ENCODE data around the gene PLXNA4. TPM values are rescaled to one million over a fixed set of nuclear protein-coding genes. Genes with fewer than 3 reads are reported as not detected.

PLXNA4 gene
- total RNA-seq, 4 donors from 2014 or later = 4.8 to 19.7 (median 10.7) TPM

GRCh38 chr7:132436121-132436520 lies 140.1 kb downstream of the PLXNA4 start:
- H3K9me3 ChIP-seq = no peaks in the 10 kb centered on the region

GRCh38 chr7:132435016-132435990 lies 141.0 kb downstream of the PLXNA4 start:
- no peak for TF ChIP-seq POLR2AphosphoS5 (IDR thresholded peaks at IDR 0.05)
- TF ChIP-seq POLR2A (IDR thresholded peaks at IDR 0.05) = no peak
- TF ChIP-seq, protein P1, sequence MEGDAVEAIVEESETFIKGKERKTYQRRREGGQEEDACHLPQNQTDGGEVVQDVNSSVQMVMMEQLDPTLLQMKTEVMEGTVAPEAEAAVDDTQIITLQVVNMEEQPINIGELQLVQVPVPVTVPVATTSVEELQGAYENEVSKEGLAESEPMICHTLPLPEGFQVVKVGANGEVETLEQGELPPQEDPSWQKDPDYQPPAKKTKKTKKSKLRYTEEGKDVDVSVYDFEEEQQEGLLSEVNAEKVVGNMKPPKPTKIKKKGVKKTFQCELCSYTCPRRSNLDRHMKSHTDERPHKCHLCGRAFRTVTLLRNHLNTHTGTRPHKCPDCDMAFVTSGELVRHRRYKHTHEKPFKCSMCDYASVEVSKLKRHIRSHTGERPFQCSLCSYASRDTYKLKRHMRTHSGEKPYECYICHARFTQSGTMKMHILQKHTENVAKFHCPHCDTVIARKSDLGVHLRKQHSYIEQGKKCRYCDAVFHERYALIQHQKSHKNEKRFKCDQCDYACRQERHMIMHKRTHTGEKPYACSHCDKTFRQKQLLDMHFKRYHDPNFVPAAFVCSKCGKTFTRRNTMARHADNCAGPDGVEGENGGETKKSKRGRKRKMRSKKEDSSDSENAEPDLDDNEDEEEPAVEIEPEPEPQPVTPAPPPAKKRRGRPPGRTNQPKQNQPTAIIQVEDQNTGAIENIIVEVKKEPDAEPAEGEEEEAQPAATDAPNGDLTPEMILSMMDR (IDR thresholded peaks at IDR 0.05) = no peak
- TF ChIP-seq EP300 (IDR thresholded peaks at IDR 0.05) = no peak
- no peak for ATAC-seq
- WGBS, 2 donors (ENCODE audit: low coverage in 1 of 2) = 62 to 79% methylated on average over 5 to 11 of the region's 18 CpGs
- Histone ChIP-seq H3K27me3 (no peaks in the 10 kb centered on the region), H3K4me3 (no peak overlapping the region), H3K36me3 (no peaks in the 10 kb centered on the region), H3K27ac (no peak overlapping the region), H3K9me3 (no peaks in the 10 kb centered on the region), H3K4me1 (peaks cover 0 to 22% (median 0%) of the 10 kb centered on the region in 3 donors)

More at GRCh38 chr7:132436121-132436520, 140.1 kb downstream of the PLXNA4 start:
- Histone ChIP-seq H3K27me3 (no peaks in the 10 kb centered on the region), H3K36me3 (no peaks in the 10 kb centered on the region), H3K27ac (no peak overlapping the region), H3K4me1 (peaks cover 0 to 22% (median 0%) of the 10 kb centered on the region in 3 donors), H3K4me3 (no peak overlapping the region)
- WGBS, 2 donors (ENCODE audit: low coverage in 1 of 2) = 0 to 60% methylated on average over 1 to 8 of the region's 8 CpGs
- TF ChIP-seq POLR2A (IDR thresholded peaks at IDR 0.05) (no peak), POLR2AphosphoS5 (IDR thresholded peaks at IDR 0.05) (no peak), EP300 (IDR thresholded peaks at IDR 0.05) (no peak)
- ATAC-seq = no peak

- ATAC-seq = no peak
- peaks cover 0 to 22% (median 0%) of the 10 kb centered on the region in 3 donors for H3K4me1 ChIP-seq
- no peak overlapping the region for H3K4me3 ChIP-seq
- no peaks in the 10 kb centered on the region for H3K36me3 ChIP-seq
- TF ChIP-seq EP300 (IDR thresholded peaks at IDR 0.05) = no peak
- TF ChIP-seq POLR2AphosphoS5 (IDR thresholded peaks at IDR 0.05) = no peak
- no peak for TF ChIP-seq POLR2A (IDR thresholded peaks at IDR 0.05)
- TF ChIP-seq, protein P1 (IDR thresholded peaks at IDR 0.05) = no peak
- WGBS, 2 donors (ENCODE audit: low coverage in 1 of 2) = 98 to 100% methylated on average over 5 to 7 of the region's 7 CpGs
- no peak overlapping the region for H3K27ac ChIP-seq
- no peaks in the 10 kb centered on the region for H3K27me3 ChIP-seq
- no peaks in the 10 kb centered on the region for H3K9me3 ChIP-seq
These were observed 142.2 kb downstream of the PLXNA4 start for GRCh38 chr7:132434041-132434440.

GRCh38 chr7:132433301-132433700 lies 143.0 kb downstream of the PLXNA4 start:
- H3K27ac ChIP-seq = no peak overlapping the region
- no peak for ATAC-seq
- H3K36me3 ChIP-seq = no peaks in the 10 kb centered on the region
- H3K27me3 ChIP-seq = no peaks in the 10 kb centered on the region
- no peak for TF ChIP-seq POLR2AphosphoS5 (IDR thresholded peaks at IDR 0.05)
- no peak for TF ChIP-seq EP300 (IDR thresholded peaks at IDR 0.05)
- TF ChIP-seq POLR2A (IDR thresholded peaks at IDR 0.05) = no peak
- TF ChIP-seq, protein P1 (IDR thresholded peaks at IDR 0.05) = no peak
- H3K9me3 ChIP-seq = no peaks in the 10 kb centered on the region
- peaks cover 0 to 22% (median 0%) of the 10 kb centered on the region in 3 donors for H3K4me1 ChIP-seq
- H3K4me3 ChIP-seq = no peak overlapping the region
- WGBS, 2 donors (ENCODE audit: low coverage in 1 of 2) = 81 to 100% methylated on average over 2 of the region's 2 CpGs

- Histone ChIP-seq H3K4me3 (no peak overlapping the region), H3K27me3 (no peaks in the 10 kb centered on the region), H3K36me3 (no peaks in the 10 kb centered on the region), H3K9me3 (no peaks in the 10 kb centered on the region), H3K4me1 (peaks cover 0 to 10% (median 0%) of the 10 kb centered on the region in 3 donors), H3K27ac (no peak overlapping the region)
- TF ChIP-seq, protein P1 (IDR thresholded peaks at IDR 0.05) = no peak
- TF ChIP-seq POLR2AphosphoS5 (IDR thresholded peaks at IDR 0.05) = peak; percentile 32
- no peak for TF ChIP-seq EP300 (IDR thresholded peaks at IDR 0.05)
- ATAC-seq = peak; percentile 38
- 59 to 65% methylated on average over 8 to 13 of the region's 13 CpGs for WGBS, 2 donors (ENCODE audit: low coverage in 1 of 2)
These were observed 145.1 kb downstream of the PLXNA4 start for GRCh38 chr7:132430861-132431822.

Data from gastroesophageal sphincter (tissue), 4 donors.